Kidney capillary endothelial cell (primary cell): Measurements from ENCODE around the gene EIF1.
A peak's percentile ranks its signal among the peaks of the same experiment; 100 is the strongest.
"Not testable (repeated sequence)": the region's sequence is repeated elsewhere in the genome, so short reads cannot be mapped to it uniquely, and the experiment has no call there.

Experiments
- DNase-seq: peaks from one replicate; pipeline ENCODE4 v3.0.0-alpha.2; 2018; ENCODE audit warnings: low spot score

EIF1 gene

DNA sequence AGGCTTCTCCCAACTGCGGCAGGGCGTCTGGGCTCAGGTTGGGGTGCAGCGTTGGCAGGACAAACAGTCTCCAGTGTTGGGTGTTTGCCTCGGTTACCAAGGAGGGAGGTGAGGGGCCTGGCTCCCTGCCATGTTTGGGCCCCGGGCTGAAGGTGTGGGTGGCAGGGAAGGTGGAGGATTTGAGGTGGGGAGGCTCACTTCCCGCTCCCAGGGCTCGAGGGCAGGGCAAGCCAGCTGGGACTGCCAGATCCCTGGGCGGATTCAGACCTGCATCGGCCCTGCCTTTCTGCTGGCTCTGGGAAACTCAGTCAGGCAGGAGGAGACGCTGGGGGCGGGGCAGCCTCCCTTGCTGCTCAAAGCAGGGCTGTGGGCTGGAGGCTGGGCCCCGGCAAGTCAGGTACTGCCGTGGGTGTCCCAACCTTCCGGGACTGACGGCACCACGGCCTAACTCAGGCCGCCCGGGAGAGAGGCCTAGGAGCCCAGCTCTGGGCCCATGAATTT is 33.0 kb upstream of the EIF1 start:
- no peak for DNase-seq

DNA sequence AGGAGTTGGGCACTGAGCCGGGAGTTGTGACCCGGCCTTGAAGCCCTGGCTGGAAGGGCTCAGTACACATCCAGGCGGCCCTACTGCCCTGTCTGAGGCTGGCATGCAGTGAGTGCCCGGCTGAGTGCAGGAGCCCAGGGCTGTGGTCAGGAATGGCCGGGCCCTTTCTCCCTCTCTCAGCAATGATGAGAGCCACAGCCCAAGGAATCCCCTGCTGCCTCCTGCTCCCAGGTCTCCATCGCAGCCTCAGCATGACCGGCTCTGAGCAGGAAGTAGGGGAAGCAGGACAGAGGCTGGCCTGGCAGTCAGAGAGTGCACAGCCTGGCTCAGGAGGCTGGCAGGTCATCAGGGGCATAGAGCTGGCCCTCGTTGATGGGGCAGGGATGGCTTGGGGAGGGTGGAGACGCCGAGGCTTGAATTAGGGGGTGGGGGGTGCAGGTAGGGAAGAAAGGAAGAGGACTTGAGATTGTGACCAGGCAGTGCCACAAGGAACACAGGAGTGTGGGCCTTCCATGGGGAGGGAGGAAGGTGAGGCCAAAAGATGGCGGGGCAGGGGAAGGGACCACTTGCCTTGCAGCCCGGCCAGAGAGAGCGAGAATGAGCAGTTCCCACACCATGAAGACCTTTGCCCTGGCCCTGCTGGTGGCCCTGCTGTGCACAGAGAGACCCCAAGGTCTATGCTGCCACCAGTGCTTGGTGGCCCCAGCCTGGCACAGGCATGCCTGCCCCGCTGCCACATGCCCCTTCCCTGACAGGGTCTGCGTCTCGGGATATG is 32.2 kb upstream of the EIF1 start:
- no peak for DNase-seq

DNA sequence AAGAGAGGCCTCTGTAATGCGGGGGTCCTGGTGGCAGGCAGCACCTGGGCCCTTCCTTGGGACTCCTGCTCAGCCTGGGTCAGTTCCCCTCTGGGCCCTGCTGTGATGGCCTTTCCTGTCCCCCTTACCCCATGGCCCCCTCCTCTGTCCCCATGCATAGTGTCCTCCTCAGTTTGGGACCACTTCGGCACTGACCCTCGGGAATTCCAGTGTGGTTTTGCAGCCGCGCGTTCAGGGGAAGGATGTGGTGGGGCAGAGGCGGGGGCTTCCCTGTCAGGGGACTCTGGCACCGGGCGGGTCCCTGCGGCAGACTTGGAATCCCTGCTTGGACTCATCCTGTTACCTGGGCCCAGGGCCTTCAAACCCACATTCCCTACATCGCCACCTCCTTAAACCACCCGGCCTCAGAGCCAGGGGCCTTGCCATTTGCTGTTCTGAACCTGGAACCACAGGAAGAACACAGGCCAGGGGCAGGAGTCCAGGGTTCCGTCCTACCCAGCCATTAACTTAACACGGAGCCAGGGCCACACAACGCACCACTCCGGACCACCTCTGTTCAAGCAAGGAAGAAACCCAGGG is 31.4 kb upstream of the EIF1 start:
- DNase-seq: no peak

DNA sequence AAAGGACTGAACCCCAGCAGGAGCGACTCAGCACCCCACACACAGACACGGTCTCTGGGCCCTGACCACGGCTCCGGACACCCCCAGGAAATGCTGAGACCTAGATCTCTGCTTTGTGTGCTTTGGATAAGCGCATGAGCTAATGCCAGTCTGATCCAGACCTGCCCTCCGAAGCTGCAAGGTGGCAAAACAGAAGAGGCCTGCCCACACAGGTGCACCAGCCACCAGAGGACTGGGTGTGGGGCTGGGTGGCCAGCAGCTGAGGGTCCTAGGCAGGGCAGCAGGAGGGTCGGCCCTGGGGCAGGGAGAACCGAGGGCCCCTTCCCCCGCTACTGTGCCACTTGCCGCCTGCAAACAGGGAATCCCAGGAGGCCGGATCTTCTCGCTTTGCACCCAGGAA is 30.7 kb upstream of the EIF1 start:
- DNase-seq: no peak

GRCh38 chr17:41658846-41659245 is 29.8 kb upstream of the EIF1 start:
- no peak for DNase-seq

DNA sequence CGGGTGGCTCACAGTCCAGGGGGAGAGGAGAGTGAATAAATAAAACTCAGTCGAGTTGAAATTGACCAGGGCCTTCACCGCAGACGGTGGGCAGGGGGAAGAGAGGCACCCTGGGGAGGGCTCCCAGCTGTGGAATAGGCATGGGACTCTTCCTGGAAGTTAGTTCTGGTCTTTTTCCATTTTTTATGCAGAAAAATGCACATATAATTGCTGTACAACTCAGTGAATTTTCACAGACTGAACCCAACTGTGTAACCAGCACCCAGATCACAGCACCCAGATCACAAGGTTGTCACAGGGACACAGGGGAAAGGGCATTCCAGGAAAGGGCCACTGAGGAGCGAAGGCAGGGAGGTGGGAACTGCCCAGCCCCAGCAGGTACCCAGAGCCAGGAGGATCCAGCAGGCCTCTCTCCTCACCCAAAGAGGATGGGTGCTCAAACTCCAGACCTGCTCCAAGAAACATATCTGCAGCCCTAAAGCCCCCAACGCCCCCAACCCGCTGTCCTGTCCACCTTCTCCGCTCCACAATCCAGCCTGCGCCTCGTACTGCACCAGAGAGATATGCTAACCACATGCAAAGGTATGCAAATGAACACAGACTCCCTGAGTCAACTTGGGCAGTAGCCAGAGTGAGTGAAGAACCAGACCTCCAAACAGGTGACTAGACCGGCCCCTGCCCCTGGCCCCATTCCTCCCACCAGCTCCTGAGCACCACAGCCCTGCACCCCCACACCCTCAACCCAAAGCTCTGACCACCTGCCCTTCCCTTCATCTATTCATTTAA is 29.1 kb upstream of the EIF1 start:
- DNase-seq: no peak

DNA sequence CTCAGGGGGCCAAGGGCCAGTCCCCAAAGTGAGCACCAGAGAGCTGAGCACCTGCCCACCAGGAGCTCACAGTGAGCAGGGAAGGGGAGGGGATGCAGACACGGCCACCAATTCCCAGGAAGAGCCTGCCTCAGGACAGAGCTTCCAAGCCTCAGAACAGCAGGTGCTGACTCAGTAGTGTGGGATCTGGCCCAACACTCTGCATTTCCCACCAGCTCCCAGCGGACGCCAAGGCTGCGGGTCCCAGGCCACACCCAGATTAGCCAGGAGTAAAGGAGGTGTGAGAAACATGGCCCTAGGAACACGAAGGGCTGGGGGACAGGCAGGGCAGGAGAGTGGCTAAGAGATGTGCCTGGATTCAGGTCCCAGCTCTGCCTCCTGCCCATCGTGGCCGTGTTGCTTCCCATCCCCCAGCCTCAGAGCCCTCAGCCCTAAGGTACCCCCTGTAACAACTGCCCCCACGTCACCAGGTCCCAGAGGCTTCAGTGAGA is 28.4 kb upstream of the EIF1 start:
- no peak for DNase-seq

GRCh38 chr17:41663451-41664171 is 25.1 kb upstream of the EIF1 start:
- no peak for DNase-seq

DNA sequence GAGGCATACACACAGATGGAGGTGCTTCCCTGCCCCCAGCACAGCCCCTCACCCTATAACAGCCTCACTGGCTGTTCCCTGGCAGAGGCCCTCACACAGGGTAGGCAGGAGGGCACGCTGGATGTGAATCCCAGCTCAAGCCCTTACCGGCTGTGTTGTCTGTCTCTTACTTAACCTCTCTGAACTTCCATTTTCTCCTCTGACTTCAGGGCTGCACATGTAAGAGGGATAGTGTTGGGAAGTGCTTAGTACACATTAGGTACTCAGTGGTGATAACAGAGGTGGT is 24.6 kb upstream of the EIF1 start:
- no peak for DNase-seq

DNA sequence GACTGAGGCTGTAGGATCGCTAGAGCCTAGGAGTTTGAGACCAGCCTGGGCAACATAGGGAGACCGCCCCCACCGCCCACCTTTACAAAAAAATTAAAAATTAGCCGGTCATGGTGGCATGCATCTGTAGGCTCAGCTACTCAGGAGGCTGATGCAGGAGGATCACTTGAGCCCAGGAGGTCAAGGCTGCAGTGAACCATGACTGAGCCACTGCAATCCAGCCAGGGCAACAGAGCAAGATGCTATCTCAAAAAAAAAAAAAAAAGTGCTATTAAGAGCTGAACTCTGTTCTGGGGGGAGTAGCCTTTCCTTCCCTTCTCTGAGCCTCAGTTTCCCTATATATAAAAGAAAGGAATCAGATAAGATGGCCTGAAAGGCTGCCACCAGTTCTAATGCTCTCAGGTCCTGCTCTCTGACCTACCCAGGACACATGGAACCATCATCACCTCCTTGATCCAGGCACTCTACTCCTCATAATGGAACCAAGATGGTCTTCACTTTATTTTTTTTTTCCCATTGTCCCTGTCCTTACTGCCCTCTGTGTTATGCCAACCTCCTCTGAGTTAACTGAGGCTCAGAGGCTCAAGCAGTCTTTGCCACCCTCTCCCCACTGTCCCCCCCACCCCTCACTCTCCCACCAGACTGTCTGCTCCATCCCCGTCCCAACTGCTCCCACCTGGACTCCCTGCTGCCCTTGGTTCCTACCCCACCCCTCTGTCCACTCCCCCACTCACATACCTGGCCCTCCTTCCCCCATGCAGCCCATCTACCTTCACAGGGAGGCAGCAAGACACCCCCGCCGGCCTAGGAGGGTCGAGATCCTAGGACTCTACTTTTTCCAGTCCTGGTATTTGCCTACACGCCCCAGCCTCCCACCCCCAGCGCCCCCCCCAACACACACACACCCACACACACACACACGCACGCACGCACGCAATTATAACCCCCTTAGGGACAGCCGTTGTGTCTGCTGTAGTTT is 23.8 kb upstream of the EIF1 start:
- no peak for DNase-seq

DNA sequence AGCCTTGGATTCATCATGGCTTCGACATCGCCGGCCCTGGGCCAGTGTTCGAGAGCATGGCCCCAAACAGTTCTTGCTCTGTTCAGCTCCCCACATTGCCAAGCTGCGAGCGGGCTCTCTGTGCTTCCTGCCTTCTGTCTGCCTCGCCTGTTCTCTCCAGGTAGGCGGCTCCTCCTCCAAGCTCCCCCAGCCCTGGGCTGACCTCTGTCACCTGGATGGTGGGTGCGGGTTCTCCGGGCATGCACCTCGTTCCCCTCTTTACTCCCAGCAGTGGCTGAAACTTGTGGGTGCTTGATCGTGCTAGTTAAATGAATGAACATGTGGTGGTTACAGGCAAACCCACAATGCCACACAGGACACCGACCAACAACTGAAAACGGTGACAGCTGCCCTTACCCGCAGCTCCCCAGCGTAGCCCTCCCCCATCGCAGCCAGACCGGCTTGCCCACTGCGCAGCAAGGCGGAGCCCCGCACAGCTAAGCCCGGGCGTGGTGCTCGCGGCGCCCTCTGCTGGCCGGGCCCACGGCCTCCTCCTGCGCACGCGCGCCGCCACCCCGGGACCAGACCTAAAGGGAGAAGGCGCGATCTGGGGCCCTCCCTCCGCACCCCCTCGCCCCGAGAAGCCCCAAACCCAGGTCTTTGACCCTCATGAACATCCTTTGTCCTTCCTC is 23.0 kb upstream of the EIF1 start:
- peak; percentile 86 for DNase-seq

DNA sequence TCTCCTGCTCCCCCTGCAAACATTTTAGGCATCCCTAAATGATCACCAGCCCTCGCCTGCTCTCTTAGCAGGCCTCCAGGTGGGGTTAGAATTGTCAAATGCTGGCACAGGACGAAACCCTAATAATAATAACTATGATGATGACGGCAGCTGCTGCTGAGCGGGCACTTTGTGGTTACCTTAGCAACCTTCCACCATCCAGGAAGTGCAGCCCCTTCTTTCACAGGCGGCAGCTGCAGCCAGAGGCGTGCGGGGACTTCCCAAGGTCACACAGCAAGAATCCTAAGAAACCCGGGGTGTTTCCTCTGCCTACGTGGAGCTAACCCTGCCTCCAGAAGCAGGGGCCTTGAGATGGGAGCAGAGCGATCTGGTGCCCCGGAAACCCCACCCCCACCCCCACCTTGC is 22.4 kb upstream of the EIF1 start:
- DNase-seq: no peak

DNA sequence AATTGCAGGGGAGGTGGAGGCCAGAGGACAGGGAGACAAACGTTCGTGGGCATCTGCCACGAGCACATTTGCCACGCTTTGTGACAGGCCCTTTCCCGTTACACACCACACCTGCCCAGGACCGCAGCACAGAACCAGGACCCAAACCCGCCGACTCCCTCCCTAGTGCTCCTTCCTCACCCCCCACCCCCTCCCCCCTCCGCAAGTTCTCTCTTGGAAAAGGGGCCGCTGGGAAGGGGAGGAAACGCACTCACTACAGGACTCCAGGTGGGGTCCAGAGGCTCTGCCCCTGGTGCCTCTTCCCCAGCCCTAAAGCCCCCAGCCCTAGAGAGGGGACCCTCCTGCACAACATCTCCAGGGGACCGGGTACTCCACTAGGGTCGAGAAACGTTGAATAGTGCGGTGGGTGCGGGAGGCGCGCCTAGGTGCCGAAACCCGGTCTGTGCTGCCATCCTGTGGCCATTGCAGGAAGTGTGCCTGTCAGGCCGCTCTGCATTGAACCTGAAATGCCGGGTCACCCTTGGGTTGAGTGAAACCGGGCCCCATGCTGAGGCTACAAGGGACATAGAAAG is 21.9 kb upstream of the EIF1 start:
- peak; percentile 72 for DNase-seq

DNA sequence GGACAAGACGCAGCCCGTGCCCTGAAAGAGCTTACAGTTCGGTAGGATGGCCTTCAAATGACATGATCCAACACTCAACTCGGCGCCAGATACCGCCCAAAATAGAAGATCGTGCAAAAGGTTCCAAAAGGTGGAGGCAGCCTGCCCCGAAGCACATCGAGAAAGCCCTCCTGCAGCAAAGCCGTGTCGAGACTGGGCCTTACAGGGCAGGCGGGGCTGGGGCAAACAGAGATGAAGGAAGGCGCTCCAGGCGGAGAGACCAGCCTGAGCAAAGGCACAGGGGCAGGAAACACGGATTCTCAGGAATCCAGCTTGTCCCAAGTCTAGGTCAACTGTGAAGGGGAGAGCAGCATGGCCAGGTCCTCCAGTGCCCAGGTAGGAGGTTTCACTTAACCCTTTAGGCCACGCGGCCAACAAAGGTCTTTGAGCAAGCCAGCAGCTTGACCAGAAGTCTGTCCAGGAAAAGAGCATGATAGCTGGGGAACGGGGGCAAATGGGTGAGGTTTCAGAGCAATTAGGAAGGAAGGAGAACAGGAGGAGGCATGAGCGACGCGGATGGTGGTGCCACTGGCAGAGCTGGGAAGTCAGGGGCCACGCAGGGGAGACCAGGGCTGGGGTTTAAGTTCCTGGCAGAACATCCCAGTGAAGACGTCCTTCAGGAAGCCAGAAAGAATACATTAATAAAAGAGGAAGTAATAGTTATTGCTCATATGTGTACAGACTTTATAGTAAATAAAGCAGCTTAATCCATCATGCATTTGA is 21.2 kb upstream of the EIF1 start:
- no peak for DNase-seq

DNA sequence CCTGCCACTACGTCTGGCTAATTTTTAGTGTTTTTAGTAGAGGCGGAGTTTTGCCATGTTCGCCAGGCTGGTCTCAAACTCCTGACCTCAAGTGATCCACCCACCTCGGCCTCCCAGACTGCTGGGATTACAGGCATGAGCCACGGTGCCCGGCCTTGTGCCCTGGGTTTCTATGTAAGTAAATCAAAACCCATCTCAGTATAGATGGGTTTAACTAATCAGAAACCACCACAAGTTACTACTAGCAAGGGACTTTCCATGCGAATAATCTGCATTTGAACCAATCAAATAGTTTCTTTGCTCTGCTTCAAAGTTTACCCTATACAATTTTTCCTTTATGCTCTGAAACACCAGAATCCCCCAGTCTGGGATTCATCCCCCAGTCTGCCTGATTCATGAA is 16.5 kb upstream of the EIF1 start:
- DNase-seq: no peak

DNA sequence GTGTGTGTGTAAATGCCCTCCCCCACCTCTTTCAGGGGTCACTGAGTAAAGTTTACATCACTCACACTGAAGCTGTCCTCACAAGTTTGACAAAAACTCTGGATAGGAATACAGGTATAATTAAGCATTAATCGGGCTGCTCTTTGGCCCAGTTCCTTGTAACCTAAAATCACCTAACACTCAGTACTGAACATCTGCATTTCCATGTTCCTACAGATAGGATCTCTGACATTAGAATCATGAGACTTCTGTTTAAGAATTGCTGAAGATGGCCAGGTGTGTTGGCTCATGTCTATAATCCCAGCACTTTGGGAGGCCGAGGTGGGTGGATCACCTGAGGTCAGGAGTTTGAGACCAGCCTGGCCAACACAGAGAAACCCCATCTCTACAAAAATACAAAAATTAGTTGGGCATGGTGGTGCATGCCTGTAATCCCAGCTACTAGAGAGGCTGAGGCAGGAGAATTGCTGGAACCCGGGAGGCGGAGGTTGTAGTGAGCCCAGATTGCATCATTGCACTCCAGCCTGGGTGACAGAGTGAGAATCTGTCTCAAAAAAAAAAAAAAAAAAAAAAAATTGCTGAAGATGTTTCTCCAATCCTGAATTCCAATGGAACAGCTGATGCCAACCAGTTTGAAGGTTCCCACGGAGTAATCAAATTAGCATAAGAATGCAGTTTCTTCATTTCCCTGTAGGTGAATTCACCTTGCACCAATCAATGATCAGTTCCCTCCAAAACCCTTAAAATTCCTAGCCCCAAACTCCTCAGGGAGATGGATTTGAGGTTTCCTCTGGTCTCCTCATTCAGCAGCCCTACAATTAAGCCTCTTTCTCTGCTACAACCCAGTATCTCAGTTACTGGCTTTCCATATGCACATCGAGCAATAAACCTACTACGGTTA is 13.3 kb upstream of the EIF1 start:
- DNase-seq: not testable (repeated sequence)

GRCh38 chr17:41676058-41676419 is 12.6 kb upstream of the EIF1 start:
- no peak for DNase-seq

- peak; percentile 72 for DNase-seq
Observed at GRCh38 chr17:41678411-41678906, 10.2 kb upstream of the EIF1 start.
